NCI-H510A (cell line): ENCODE measurements around the gene ZNF613.
"Not testable (repeated sequence)": the region's sequence is repeated elsewhere in the genome, so short reads cannot be mapped to it uniquely, and the experiment has no call there.

Experiments
- DNase-seq: peaks from one replicate; lab custom pipeline; 2025; lab: John Stamatoyannopoulos, UW

The ZNF613 gene

GRCh38 chr19:51926784-51927741 lies at the start of gene ZNF613:
ZNF613 (plus strand) TSS chr19:51927472; CDS start chr19:51936221, 8,749 bp downstream.
- DNase-seq, result peak; percentile 93

- no peak for DNase-seq
These were observed 44.8 kb upstream of the ZNF613 start for GRCh38 chr19:51882518-51882917.

- no peak for DNase-seq
These were observed 42.6 kb upstream of the ZNF613 start for GRCh38 chr19:51884713-51885112.

- DNase-seq, result no peak
These were observed 39.5 kb upstream of the ZNF613 start, which contains the start of gene ZNF577 for GRCh38 chr19:51887522-51888498. ZNF577 (minus strand) TSS chr19:51887951; CDS start chr19:51880382, 7,569 bp downstream.

GRCh38 chr19:51889934-51890333 lies 37.3 kb upstream of the ZNF613 start:
- no peak for DNase-seq

- no peak for DNase-seq
These were observed 36.0 kb upstream of the ZNF613 start for GRCh38 chr19:51891193-51891747.

GRCh38 chr19:51901860-51902259 lies 25.4 kb upstream of the ZNF613 start:
- no peak for DNase-seq

- no peak for DNase-seq
These were observed 24.1 kb upstream of the ZNF613 start for GRCh38 chr19:51903192-51903591.

- DNase-seq, result peak; percentile 72
These were observed 22.7 kb upstream of the ZNF613 start, which contains the start of gene ZNF649 for GRCh38 chr19:51904331-51905165. ZNF649 (minus strand) TSS chr19:51905017; CDS start chr19:51900107, 4,910 bp downstream.

- no peak for DNase-seq
These were observed 22.1 kb upstream of the ZNF613 start for GRCh38 chr19:51905206-51905605.

GRCh38 chr19:51905639-51906038 lies 21.6 kb upstream of the ZNF613 start:
- DNase-seq, result not testable (repeated sequence)

- not testable (repeated sequence) for DNase-seq
These were observed 21.2 kb upstream of the ZNF613 start for GRCh38 chr19:51906108-51906507.

- DNase-seq, result not testable (repeated sequence)
These were observed 19.3 kb upstream of the ZNF613 start for GRCh38 chr19:51907981-51908380.

- no peak for DNase-seq
These were observed 11.9 kb upstream of the ZNF613 start for GRCh38 chr19:51915324-51915867.

- no peak for DNase-seq
These were observed 11.1 kb upstream of the ZNF613 start for GRCh38 chr19:51916167-51916566.

- no peak for DNase-seq
These were observed 7.7 kb upstream of the ZNF613 start for GRCh38 chr19:51919606-51920005.

GRCh38 chr19:51921949-51922348 lies 5.3 kb upstream of the ZNF613 start:
- no peak for DNase-seq

GRCh38 chr19:51926426-51926783 lies 867 bp upstream of the ZNF613 start:
- no peak for DNase-seq

GRCh38 chr19:51927859-51928258 lies 587 bp downstream of the ZNF613 start:
- no peak for DNase-seq

GRCh38 chr19:51931921-51932320 lies 4.6 kb downstream of the ZNF613 start:
- no peak for DNase-seq

GRCh38 chr19:51938936-51939335 lies 11.7 kb downstream of the ZNF613 start:
- DNase-seq, result no peak
